ENCODE results near the gene NRARP. TPM values are rescaled to one million over a fixed set of nuclear protein-coding genes. Genes with fewer than 3 reads are reported as not detected.
A peak's percentile ranks its signal among the peaks of the same experiment; 100 is the strongest.

Gene NRARP
- total RNA-seq, 1 donor from 2014 or later: 16.3 TPM

DNA sequence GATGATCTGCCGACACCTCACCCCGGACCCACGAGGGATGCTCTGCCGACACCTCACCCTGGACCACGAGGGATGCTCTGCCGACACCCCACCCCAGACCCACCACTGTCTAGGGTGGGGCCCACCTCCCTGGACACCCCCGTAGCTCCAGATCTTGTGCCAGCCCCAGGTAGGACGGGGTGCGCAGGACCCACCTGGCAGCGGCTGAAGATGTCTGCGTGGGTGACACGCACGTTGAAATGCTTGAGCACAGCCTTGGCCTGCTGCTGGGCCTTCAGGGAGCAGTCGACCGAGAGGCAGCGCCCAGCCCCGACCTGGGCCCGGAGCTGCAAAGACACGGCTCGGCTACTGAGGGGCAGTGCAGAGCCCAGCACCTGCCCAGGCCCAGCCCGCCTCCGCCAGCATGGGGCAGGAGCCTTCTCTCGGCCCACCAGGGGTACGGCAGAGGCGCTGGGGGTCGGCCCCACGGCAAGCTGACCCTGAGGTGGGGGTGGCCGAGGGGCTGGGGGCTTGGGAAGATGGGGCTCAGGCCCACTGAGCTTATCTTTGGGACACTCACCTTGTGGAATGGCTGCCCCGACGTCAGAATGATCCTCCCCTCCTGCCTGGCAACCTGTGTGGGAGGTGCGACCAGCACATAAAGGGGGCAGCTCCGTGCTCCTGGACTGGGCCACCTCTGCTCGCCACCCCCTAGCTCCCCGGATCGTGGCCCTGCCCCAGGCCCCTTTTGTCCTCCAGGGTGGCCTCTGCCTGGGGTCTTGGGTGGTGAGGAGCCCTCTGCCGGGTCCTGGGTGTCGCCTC, 21.7 kb upstream of the NRARP start:
- no peak for DNase-seq (ENCODE audit: low spot score)

DNA sequence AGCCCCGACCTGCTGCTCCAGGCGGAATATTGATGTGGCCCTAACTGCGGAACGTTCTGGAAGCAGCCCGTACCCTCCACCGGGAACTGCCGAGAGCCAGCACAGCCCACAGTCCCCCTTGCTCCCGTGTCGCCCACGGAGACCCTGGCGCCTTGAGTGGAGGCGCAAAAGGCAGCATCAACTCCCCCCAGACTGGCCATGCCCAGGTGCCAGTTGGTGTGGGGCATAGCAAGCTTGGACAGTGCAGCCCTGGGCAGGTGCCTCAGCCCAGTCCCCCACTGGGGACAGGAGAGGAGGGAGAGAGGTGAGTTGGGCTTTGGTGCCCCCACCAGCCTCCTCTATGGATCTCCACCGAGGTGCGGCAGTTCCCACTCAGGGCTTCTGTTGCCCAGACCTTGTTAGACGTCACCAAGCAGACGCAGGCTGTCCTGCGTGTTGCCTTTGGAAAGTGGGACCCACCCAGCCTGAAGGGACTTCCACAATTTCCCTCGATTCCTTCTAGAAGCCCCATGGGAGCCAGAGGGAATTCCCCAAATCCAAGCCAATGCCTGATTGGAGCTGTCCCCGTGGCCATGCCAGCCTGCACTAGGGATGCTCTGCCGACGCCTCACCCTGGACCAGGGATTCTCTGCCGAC, 19.8 kb upstream of the NRARP start:
- DNase-seq (ENCODE audit: low spot score): no peak

DNA sequence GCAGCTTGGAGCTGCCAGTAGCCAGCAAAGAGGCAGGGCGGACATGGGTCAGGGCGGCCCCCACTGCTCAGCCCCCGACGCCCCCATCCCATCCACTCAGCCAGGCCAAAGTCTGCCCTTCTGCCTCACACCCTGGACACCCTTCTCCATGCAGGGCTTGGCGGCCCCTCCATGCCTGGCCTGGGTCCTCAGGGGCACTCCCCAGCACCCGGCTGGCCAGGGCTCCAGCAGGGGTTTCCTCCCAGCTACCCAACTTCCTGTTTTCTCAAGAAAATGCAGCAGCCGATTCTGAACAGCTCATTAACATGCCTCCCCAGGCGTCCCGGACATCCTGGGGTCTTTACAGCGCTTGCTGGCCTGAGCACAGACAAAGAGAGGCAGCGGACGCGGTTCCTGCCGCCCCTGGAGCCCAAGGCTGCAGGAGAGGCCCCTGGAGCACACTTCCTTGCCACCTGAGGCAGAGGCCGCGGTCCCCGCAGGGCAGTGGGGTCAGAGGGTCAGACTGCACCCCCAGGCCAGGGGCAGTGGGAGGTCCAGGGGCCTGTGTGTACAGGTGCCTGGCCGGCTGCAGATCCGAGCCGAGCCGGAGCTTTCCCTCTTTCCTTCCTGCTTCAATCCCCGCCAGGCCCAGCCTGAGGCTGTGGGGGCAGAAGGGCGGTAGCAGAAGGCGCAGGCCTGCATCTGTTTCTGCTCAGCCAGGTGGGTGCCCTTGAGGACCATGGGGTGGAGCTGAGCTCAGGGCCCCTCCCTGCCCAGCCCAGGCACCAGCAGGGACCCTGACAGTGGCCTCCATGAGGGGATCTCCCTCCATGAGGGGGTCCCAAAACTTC, 18.7 kb upstream of the NRARP start:
- no peak for DNase-seq (ENCODE audit: low spot score)

DNA sequence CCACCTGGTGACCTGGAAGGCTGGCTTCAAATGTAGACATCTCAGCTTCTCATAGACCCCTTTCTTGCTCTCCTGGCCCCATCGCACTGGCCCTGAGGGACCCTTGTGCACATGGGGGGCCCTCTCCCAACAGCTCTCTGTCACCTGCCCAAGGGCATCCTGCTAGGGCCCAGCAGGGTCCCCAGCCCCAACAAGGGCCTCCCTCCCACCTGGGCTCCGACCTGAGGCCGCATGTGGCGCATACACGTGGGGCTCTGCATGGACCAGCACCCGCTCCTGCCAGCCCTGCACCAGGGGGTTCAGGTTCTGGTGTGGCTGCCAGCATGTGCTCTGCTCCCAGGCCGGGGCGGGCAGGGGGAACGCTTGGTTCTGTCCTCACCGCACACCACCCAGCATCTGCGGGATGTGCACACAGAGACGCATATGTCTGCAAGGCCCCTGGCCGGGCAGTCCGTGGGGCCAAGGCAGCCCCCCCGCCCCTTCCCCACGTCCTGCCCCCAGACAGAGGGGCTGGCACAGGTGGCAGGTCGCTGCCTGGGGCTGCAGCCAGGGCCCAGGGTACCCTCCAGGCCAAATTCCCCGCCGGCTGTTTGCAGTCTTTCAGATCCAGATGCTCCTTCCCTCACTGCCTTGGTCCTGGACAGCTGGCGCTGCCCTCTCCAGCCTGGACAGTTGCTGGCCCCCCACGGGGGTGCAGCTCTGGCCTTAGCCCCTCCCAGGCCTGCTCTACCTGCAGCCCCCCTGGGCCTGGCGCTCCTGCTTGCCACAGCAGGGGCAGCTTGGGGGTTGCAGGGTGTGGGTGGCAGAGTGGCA, 17.9 kb upstream of the NRARP start:
- DNase-seq (ENCODE audit: low spot score): no peak

DNA sequence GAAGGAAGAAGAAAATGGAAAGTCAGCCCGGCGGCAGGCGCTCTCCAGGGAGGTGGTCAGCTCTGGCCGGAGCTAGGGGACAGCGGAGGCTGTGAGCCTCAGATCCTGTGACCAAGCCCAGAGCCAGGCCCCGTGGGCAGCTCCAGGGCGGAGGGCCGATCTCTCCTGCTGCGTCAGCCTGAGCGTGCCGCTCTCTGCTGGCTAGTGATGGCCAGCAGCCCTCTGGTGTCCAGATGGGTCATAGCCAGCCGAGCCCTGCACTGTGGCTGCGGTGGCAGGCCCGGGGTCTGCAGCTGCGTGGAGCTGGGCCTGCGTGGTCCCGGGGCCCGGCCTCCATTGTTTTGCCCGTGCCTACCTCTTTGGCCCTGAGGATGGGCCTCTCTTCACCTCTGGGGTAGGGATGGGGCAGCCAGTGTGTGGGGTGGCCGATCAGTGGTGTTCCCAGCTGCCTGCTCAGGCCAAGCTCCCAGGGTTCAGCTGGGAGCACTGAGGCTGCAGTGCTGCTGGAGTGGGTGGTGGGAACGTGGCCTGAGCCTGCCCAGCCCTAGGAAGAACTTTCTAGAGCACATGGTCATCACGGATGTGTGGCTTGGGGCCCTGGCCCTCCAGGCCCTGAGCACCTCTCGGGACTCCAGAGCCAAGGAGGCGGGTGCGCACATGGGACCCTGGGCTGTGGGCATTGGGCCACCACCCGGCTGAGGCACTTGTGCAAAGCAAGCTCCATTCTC, 17.1 kb upstream of the NRARP start:
- DNase-seq (ENCODE audit: low spot score): no peak

DNA sequence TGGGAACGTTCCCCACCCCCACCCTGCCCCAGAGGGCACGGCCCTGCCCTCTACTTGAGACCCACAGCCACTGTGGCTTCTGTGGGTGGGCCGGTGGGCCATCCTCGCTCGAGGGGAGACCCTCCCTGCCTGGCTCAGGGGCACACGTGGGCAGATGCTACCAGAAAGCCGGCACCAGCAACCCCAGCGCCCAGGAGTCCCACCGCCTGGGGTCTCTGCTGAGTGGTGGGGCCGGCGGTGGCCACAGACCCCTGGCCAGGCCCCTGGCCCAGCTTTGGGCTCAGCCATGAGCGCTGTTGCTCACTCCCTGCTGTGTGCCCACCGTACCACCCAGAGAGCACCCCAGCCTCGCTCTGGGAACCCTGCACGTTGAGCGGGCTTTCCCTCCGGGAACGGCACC, 16.5 kb upstream of the NRARP start:
- no peak for DNase-seq (ENCODE audit: low spot score)

DNA sequence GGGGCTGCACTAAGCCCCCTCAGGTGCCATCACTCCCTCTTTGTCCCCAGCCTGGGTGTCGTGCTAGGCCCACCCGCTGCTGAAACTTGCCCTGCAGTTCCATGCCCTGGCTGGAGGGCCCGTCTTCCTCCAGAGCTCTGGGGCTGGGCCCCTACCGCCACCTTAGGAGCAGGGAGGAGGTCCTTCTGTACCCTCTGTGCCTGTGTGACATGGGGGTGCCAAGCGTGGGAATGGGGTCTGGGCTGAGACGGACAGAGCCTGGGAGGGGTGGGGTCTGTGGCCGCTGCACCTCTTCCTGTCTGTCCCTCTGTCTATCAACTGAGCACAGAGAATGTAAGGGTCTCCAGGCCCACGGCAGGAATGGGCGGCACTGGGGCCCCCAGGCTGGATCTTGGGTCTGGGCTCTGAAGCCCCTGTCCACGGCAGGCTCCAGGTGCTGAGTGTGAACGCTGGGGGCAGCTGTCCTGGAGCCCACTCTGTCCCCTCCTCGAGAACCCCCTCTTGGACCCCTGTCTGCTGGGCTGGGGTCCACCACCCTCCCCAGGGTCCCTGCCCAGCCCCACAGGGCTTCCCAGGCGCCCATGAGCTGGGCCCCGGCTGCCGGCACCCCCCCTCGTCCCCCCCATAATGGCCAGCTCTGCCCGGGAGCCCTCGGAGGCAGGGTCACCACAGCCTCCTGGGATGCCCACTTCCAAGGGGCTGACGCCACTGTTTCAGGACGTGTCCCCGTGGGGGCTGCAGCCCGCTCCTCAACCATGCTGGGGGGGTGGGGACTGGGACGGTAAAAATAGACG, 15.8 kb upstream of the NRARP start:
- peak; percentile 72 for DNase-seq (ENCODE audit: low spot score)

DNA sequence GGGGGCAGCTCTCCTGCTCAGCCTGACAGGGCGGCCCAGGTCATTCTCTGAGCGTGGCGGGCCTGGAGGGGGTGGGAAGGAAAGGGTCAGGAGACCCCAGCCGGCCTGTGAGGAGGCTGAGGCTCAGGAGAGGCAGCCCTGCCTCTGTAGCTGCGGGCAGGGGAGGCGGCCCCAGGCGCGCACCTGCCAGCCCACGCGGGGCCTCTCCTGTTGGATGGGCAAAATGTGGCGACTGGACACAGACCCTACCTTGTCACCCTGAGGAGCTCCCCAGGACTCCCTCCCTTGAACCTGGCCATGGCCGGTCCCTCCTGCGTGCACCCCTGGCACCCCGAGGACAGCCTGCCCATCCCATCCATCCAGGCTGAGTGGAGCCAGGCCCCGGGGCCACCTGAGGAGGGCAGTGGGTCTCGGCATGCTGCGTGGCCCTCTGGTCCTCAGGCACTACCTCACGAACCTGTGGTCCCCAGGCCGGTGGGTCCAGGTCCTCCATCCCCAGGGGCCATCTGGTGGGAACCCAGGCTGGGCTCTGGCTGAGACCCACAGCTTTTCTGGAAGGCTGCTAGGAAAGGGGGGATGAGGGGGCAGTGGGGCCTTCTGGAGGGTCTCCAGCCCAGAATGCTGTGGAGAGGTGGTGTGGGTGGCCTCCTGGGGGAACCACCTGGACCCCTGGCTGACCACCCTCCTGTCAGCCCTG, 15.1 kb upstream of the NRARP start:
- DNase-seq (ENCODE audit: low spot score): peak; percentile 81

DNA sequence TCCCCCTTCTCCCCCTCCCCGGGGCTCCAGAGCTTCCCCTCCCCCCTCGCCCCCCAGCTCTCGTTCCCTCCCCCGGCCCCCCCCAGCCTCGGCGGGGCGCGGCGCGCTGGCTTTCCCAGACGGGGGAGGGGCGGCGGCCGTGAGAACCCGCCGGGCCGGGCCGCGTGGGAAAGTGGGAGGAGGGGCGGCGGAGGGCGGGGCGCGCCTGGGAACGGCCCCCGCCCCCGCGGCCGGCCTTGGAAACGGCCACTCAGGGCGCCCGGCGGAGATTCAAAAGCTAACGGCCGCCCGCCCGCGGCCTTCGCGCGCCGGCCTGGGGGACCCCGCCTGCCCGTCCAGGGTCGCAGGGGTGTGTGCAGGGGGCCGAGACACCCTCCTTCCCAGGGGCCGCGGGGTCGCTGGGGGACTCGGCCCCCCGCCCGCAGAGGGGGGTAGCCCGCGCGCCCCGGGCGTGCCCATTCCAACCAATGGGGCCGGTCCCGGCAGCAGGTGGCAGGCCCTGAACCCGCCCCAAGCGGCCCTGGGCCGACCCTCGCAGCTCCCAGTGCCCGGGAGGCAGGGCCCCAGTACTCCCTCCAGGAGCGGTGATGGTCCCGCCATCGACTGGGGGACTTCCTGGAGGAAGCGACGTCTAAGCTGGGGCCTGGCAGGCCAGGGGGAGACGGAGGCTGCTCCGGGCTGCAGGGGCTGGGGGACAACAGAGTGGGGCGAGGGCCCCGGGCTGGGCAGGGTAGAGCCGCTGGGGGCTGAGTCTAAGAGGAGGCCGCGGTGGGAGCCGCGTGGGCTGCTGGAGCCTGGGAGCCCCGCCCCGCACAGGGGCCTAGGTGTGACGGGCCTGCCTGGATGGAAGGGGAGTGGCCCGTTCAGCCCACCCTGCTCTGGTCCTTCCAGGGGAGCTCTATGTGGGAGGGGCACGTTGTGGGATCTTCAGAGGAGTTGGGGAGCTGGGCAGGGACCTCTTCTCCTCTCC, 14.2 kb upstream of the NRARP start:
- peak; percentile 84 for DNase-seq (ENCODE audit: low spot score)

DNA sequence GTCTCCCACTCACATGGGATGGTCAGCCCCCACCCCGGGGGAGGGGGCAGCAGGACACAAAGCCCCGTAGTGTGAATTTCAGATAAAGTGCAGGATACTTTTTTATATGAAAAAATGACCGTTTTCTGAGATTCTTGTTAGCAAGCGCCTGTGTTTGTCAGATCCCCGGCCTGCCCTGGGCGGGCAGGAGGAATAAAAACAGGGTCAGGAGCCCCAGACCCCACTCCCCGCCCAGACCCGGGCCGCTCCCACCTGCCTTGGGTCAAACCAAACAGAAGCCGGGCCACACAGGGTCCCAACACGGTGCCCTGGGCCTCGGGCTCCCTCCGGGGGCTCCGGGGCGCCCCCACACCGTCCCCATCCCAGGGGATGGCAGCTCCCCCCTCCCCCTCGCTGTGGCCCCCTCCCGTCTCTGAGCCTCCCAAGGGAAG, 13.5 kb upstream of the NRARP start:
- no peak for DNase-seq (ENCODE audit: low spot score)

DNA sequence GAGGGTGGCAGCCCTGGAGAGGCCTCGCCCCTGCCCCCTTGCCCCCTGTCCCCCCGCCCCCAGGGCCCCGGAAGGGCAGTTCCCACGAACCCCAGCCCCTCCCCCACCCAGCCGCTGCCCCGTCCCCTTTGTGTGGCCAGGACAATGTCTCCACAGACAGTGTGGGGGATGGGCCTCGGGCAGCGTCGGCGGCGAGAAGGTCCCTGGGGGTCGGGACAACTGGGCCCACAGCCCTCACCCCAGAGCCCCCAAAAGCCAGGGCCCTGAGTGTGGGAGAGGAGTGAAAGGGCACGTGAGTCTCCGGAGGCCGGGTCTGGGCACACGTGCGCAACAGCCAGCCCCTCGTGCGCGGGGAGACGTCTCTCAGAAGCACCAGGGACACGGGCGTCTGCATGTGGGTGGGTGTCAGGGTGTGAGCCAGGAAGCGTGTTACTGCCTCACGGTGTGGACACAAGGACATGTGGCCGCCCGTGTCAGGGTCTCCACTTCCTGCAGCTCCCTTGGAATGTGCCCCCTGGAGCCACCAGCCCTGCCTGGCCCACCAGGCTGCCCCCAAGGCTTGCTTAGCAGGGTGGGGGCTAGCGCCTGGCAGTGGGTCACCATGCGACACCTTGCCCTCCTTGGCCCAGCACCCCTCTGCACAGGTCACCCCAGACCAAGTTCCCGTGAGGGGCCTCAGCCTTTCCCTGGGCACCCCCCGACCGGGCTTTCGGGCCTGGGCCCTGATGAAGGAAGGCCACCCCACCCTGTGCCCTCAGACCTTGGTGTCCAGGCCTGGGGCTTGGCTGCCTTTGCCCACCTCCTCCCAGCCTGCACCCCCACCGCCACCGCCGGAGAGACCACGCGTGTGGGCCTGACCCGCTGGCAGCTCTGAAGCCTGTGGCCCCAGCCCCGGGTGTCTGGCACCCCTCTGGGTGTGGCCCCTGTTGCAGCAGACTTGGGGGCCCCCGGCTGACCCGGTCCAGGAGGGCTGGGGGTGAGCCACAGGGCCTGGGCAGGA, 12.8 kb upstream of the NRARP start:
- DNase-seq (ENCODE audit: low spot score): peak; percentile 88

DNA sequence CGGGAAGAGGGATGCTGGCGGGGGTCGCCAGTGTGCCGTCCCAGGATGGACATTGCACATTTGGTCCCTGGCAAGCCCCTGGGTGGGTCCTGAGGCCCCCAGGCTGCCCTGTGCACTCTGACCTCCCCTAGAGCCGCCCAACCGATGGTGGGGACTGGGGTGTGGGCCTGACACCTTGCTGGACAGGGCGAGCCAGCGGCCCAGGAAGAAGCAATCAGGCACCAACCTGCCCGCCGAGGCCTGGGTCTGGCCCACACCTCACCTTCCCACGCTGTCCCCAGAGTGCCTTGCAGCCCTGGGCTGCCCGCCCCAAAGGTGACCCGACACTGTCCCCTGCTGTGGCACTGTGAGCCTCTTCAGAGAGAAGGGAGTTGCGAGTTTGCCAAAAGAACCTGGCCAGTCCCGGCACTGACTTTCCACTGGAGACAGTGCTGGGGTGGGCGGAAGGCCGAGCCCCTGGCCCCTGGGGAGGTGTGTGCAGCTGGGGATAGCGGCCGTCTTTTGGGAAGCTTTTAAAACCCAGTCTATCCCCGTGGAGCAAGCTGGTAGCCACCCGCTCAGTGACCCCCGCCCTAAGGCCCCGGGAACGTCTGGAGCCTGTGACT, 12.0 kb upstream of the NRARP start:
- DNase-seq (ENCODE audit: low spot score): peak; percentile 80

DNA sequence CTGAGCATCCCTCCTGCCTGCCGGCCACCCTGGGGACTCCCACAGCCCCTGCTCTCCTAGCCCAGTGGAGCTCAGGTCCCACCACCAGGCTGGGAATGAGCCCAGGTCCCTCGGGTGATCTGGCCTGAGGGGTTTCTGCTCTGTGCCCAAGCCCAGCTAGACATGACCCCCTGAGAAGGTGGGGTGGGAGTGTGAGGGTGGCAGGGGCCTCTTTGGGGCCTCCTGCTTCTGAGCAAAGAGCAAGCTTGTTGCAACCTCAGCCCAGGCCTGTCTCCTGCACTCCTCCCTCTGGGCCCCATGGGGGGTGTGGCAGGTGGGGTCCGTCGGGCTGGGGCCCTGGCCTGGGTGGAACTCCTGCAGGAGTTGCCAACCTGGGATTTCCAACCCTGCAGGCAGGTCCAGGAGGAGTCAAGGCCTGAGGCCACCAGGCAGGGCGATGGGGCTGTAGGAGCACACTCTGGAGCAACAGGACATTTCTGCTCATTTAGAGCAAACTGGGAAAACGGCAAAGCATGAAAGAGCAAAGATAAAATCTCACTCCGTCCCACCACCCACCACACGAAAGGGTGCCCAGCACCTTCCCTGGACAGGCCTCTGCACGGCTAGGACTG, 11.4 kb upstream of the NRARP start:
- DNase-seq (ENCODE audit: low spot score): peak; percentile 88

DNA sequence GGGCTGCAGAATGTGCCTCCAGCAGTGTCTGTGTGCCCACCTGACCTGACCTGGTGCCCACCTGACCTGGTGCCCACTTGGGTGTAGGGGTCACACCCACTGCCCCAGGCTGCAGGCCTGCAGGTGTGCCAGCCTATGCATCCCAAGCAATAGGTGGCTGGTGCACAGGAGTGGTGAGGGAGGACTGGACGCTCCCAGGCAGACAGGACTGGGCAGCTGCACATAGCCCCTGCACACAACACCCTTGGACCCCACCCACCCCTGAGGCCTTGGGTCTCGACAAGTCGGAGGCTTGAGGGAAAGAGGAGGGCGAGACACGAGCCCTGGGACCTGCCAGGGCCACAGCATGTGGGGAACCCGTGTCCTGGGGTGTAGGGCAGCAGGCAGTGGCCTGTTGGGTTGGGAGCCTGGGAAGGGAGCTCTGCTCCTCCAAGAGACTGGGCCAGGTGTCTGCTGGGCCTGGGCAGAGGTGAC, 10.8 kb upstream of the NRARP start:
- no peak for DNase-seq (ENCODE audit: low spot score)
